SJCRH30 (cell line): Measurements from ENCODE around the gene EYA2. TPM values are rescaled to one million over a fixed set of nuclear protein-coding genes. Genes with fewer than 3 reads are reported as not detected.

Experiments used
- DNase-seq, 2 experiments: peaks; one replicate each; pipeline ENCODE4 v3.0.0-alpha.2; 2015 to 2020
- H3K27ac ChIP-seq: fragments of 250-450 bp; sonication (Bioruptor Pico); 2 replicates; pipeline ENCODE4 v1.5.1; 2020; ENCODE audit warnings: mild to moderate bottlenecking, moderate library complexity
- H3K27me3 ChIP-seq: fragments of 250-450 bp; sonication (Bioruptor Pico); 2 replicates; pipeline ENCODE4 v1.5.1; 2020; ENCODE audit warnings: mild to moderate bottlenecking, moderate library complexity
- H3K36me3 ChIP-seq: fragments of 250-450 bp; sonication (Bioruptor Pico); 2 replicates; pipeline ENCODE4 v1.5.1; 2020; ENCODE audit warnings: mild to moderate bottlenecking, moderate library complexity
- H3K4me1 ChIP-seq: fragments of 250-450 bp; sonication (Bioruptor Pico); 2 replicates; pipeline ENCODE4 v1.5.1; 2020; ENCODE audit warnings: mild to moderate bottlenecking, moderate library complexity
- H3K4me3 ChIP-seq: fragments of 250-450 bp; sonication (Bioruptor Pico); 2 replicates; pipeline ENCODE4 v1.5.1; 2020; ENCODE audit warnings: mild to moderate bottlenecking, moderate library complexity
- H3K9me3 ChIP-seq: fragments of 250-450 bp; sonication (Bioruptor Pico); replicated peaks from 2 replicates; pipeline ENCODE4 v1.5.1; 2020; ENCODE audit warnings: mild to moderate bottlenecking, moderate library complexity
- total RNA-seq: library from RNA; depleted of rRNA; stranded (reverse); fragments of >200 nt; shearing (Covaris generic); gene quantifications from 2 replicates; pipeline ENCODE4 v1.2.3, GENCODE V29; 2014

EYA2 gene
- total RNA-seq, 1 experiment from 2014 or later = 63.2 TPM

DNA sequence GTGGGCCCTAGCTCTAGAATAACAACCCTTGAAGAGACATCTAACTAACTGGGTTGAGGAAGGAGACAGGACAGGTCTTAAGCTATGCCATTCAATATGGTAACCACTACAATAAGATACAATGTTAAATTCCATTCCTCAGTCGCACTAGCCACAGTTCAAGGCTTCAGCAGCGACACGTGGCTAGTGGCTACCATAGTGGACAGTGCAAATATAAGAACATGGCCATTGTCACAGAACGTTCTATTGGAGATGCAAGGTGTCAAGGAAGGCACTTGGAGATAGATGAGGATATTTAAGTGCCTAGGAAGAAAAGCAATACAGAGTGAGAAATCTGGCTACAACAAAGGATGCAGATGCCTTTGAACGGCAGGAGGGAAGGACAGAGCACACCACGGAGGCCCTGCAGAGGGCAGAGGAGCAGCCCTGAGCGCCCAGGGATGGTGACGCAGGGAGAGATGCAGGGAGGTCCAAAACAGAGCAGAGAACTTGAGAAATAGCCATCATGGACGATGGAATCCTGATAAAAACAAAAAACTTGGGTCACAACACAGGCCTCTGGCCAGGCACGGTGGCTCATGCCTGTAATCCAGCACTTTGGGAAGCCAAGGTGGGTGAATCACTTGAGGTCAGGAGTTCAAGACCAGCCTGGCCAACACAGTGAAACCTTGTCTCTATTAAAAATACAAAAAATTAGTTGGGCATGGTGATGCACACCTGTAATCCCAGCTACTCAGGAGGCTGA, 321.2 kb downstream of the EYA2 start:
- no peaks in the 10 kb centered on the region for H3K9me3 ChIP-seq
- H3K27ac ChIP-seq = no peak overlapping the region
- DNase-seq = no peak
- no peaks in the 10 kb centered on the region for H3K27me3 ChIP-seq
- no peak overlapping the region for H3K4me3 ChIP-seq
- peaks cover 85% of the 10 kb centered on the region for H3K36me3 ChIP-seq
- H3K4me1 ChIP-seq = no peaks in the 10 kb centered on the region

DNA sequence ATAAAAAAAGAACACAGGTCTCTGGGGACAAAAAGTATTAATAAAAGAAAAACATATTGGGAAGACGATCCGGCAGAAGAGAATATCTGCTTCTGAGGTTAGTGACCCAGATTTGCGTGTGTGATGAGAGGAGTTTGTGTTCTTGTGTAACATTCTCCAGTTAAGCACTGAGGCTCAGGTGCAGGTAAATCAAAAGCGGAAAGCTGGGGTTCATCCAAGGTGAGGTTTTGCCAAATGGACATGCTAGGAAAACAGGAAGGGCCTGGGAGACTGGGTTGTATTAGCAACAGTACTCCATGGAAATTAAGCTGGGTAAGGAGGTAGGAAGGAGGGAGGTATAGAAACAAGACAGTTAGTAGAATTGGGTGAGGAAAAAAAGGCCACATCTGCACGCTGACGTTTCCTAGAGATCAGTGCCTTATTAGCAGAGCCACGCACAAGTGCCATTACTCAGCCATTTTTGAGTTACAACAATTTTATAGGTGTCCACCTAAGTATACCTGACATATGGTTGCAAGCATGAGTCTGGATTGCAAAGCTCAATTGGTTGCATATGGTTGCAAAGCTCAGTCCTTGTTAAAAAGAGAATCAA, 322.3 kb downstream of the EYA2 start:
- no peaks in the 10 kb centered on the region for H3K27me3 ChIP-seq
- H3K36me3 ChIP-seq = peaks cover 85% of the 10 kb centered on the region
- H3K4me3 ChIP-seq = no peak overlapping the region
- H3K27ac ChIP-seq = no peak overlapping the region
- no peaks in the 10 kb centered on the region for H3K4me1 ChIP-seq
- no peaks in the 10 kb centered on the region for H3K9me3 ChIP-seq
- DNase-seq = no peak

DNA sequence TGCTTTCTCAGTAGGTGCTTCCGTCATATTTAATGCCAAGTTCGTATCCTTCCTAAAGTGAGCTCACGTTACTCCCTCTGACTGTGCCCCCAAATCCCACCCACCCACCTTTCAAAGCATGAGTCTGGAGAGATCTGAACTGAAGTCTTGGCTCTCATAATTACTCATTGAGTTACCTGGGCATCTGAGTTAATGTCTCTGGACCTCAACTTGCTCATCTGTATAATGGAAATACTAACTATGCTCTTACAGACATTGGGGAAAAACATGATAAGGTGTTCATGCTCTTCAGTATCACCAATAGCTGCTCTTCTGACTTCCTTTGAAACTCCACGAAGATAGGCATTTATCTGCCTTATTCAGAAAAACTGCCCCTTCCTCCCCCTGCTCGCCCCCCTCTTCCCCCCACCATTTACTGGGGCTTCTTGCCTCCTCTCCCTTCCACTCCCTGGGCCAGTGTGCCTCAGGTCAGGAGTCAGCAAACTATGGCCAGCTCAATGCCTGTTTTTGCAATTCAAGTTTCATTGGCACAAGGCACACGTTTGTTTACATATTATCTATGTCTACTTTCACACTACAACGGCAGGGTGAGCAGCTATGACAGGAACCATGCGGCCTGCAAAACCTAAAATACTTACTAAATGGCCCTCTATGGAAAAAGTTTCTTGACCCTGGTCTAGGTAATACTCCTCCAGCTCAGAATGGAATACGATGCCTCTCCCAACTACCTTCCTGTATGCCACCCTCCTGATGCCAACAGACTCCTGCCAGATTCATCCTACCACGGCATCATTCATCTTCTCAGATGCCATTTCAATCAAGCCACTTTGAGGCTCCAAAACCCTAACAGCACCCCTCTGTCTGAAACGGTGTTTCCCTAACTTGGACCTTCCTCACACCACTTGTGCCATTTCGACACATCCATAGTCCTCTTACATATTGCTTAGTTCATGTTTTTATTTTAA, 323.1 kb downstream of the EYA2 start:
- peaks cover 81% of the 10 kb centered on the region for H3K36me3 ChIP-seq
- DNase-seq = no peak

DNA sequence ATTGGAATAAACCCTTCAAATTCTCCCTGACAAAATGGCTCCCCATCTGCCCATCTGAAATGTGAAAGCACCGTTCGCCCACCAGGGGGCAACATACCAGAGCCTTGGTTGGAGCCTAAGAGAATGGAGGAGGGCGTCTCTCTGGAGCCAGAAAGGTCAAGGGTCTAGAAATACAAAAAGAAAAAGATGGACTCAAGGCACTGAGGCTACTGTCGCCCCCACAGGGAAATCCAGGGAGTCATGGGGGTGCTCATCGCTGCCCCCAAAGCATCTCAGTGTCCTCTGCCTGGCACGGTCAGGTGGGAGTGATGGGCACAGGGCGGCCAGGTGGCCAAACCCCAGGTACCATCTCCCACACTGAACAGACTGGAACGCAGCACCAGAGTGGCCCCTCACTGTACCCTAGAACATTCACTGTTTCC, 325.5 kb downstream of the EYA2 start:
- DNase-seq = peak; percentile 57 to 78
- peaks cover 78% of the 10 kb centered on the region for H3K36me3 ChIP-seq

More for the DNA sequence above, 323.1 kb downstream of the EYA2 start:
- Histone ChIP-seq H3K4me3 (no peak overlapping the region), H3K27me3 (no peaks in the 10 kb centered on the region), H3K9me3 (no peaks in the 10 kb centered on the region), H3K4me1 (no peaks in the 10 kb centered on the region), H3K27ac (no peak overlapping the region)

DNA sequence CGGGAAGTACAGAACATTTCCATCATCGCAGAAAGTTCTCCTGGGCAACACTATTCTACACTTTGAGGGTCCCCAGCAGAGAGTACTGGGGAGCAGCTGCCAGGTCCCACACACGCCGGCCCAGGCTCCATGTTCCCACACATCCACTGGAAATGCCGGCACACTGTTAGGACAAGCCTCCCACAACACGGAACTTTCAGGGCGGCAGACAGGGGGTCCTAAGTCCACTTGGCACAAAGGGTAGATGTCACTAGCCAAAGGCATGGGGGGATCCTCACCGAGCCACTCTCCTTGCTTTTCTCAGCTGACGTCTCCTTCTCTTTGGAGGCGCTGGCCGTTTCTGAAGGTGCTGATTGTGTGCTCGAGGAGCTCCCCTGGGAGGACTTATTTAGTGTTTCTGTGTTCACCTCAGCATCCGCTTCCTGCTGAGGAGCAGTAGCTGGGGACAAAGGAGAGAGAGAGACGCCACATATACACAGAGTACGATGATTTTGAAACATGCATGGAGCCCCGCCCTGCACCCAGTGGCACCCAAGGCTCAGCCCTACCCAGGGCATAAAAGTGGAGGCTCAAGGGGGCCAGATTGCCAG, 326.5 kb downstream of the EYA2 start:
- DNase-seq = no peak
- no peak overlapping the region for H3K4me3 ChIP-seq
- H3K4me1 ChIP-seq = no peaks in the 10 kb centered on the region
- no peaks in the 10 kb centered on the region for H3K27me3 ChIP-seq
- H3K36me3 ChIP-seq = peaks cover 74% of the 10 kb centered on the region
- H3K27ac ChIP-seq = no peak overlapping the region
- no peaks in the 10 kb centered on the region for H3K9me3 ChIP-seq

More for the DNA sequence above, 325.5 kb downstream of the EYA2 start:
- H3K9me3 ChIP-seq = no peaks in the 10 kb centered on the region
- H3K27ac ChIP-seq = no peak overlapping the region
- H3K4me1 ChIP-seq = no peaks in the 10 kb centered on the region
- no peaks in the 10 kb centered on the region for H3K27me3 ChIP-seq
- H3K4me3 ChIP-seq = no peak overlapping the region

DNA sequence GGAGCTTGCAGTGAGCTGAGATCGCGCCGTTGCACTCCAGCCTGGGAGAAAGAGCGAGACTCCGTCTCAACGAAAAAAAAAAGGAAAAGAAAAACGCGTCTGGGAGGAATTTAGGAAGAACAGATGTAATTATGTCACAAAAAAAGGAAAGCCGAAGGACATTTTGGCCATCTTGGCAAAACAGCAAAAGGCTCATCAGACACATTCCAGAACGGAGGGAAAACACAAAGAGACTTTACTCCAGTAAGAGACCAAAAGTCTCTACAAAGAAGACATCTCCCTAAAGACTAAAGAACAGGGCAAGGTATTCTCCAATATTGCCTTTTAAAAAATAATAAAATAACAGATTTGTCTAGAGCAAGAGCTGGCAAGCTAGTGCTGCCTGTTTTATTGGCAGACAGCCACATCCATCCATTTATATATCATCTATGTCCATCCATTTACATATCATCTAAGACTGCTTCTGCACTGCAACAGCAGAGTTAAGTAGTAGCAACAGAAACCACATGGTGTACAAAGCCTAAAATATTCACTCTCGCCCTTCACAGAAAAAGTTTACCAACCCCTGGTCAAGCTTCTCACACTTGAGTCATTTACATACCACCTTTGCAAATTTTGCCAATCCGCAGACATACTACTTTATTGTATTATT, 328.0 kb downstream of the EYA2 start:
- H3K27ac ChIP-seq = no peak overlapping the region
- peaks cover 82% of the 10 kb centered on the region for H3K36me3 ChIP-seq
- H3K9me3 ChIP-seq = no peaks in the 10 kb centered on the region
- H3K4me3 ChIP-seq = no peak overlapping the region
- H3K27me3 ChIP-seq = no peaks in the 10 kb centered on the region
- H3K4me1 ChIP-seq = no peaks in the 10 kb centered on the region
- no peak for DNase-seq

DNA sequence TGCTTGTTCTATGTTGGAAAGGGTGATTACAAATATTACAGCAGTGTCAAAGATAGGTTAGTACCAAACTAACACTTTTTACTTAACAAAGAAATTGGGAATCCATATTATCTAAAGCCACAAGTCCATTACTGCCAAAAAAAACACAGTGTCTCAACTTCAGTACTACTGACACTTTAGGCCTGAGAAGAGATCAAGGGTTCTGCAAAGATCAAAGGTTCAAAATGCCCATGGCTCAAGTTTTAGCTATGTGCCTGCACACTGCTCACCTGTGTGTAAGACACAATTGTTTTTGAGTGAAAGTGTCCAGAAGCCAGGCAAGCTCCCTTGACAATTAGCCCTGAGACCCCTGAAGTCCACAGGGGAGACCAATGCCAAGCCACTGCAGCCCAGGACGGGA, 329.3 kb downstream of the EYA2 start:
- Histone ChIP-seq H3K9me3 (no peaks in the 10 kb centered on the region), H3K27me3 (no peaks in the 10 kb centered on the region), H3K36me3 (peaks cover 84% of the 10 kb centered on the region), H3K4me3 (no peak overlapping the region), H3K4me1 (no peaks in the 10 kb centered on the region), H3K27ac (no peak overlapping the region)
- no peak for DNase-seq

DNA sequence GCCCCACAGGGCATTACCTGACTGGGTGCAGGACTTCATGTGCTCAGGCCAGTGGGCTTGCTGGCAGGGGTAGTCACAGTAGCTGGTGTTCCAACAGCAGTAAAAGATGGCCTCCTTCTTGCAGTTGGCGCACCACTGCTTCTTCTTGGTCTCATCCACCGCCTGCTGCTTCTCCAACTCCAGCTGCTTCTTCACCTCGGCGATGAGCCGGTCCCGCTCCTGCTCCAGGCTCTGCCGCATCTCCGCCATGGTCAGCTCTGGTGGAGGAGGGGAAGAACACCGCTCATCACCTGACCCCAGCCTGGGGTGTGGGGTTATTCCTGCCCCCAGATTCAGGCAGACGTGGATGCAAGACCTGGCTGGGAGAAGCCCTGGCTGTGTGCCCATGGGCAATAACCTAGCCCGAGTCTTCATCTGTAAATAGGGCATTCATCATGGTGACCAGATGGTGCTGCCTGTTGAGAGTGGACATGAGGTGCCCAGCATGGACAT, 329.7 kb downstream of the EYA2 start:
- Histone ChIP-seq H3K4me3 (no peak overlapping the region), H3K9me3 (no peaks in the 10 kb centered on the region), H3K27me3 (no peaks in the 10 kb centered on the region), H3K27ac (no peak overlapping the region), H3K36me3 (peaks cover 87% of the 10 kb centered on the region), H3K4me1 (no peaks in the 10 kb centered on the region)
- DNase-seq = no peak

DNA sequence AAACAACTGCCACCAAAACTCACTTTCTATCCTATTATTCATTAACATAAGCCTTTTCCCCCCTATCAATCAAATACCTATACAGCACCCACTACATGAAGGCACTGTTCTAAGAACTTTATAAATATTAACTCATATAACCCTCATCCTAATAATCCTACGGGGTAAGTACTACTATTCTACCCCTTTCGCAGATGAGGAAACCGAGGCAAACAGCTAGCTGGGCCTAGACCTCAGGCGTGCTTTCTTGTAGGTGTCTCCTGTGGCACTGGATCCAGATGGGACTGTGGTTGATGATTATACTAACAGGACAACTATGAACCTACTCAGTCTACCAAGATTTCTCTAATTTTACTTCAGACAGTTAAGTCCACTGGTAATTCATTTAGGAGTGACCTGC, 330.2 kb downstream of the EYA2 start:
- no peaks in the 10 kb centered on the region for H3K27me3 ChIP-seq
- no peak overlapping the region for H3K4me3 ChIP-seq
- no peak overlapping the region for H3K27ac ChIP-seq
- H3K9me3 ChIP-seq = no peaks in the 10 kb centered on the region
- H3K4me1 ChIP-seq = no peaks in the 10 kb centered on the region
- no peak for DNase-seq
- H3K36me3 ChIP-seq = peaks cover 88% of the 10 kb centered on the region

DNA sequence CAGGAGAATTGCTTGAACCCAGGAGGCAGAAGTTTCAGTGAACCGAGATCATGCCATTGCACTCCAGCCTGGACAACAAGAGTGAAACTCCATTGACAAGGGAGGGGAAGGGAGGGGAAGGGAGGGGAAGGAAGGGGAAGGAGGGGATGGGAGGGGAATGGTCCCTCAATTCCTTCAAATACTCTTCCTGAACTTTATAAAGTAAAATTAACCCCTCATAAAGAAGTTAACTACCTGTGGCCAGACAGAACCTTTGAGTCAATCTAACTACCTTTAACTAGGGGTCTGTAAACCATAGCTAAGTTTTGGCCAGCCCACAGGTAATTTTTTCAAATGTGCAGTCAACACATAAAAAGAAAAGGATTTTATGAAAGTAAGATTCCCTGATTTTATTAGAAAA, 330.8 kb downstream of the EYA2 start:
- Histone ChIP-seq H3K4me3 (no peak overlapping the region), H3K27me3 (no peaks in the 10 kb centered on the region), H3K9me3 (no peaks in the 10 kb centered on the region), H3K4me1 (no peaks in the 10 kb centered on the region), H3K36me3 (peaks cover 84% of the 10 kb centered on the region), H3K27ac (no peak overlapping the region)
- no peak for DNase-seq

DNA sequence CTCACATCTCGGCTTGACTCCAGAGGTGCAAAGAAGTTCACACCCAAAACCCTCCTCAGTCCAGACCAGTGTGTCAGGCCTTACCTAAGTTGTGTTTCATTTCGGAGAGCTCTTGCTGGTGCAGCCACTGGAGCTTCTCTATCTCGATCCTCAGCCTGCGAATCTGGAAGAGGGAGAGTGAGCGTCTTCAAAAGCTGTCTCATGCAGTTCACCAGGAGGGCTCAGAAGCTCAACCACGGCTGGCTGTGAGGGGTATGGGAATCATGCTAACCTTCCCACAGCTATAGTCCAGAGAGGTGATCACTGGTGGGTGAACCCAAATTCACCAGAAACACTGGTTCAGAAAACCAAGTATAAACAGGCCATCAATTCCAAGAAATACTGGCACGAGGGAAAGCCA, 332.5 kb downstream of the EYA2 start:
- no peak for DNase-seq
- Histone ChIP-seq H3K27me3 (no peaks in the 10 kb centered on the region), H3K9me3 (no peaks in the 10 kb centered on the region), H3K4me3 (no peak overlapping the region), H3K4me1 (no peaks in the 10 kb centered on the region; the same call in 1 of the 2 replicates), H3K36me3 (peaks cover 74% of the 10 kb centered on the region), H3K27ac (no peak overlapping the region)

DNA sequence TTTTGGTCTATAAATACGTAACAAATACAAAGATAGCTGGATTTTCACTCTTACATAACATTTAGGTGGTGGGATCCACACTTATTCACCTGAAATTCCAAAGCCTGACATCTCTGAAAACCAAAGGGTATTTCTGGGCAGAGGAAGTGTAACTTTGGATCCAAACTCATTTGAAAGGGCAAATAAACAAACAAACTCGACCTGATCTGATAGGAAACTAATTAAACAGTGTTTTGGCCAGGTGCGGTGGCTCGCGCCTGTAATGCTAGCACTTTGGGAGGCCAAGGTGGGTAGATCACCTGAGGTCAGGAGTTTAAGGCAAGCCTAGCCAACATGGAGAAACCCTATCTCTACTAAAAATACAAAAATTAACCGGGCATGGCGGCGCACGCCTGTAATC, 332.9 kb downstream of the EYA2 start:
- no peaks in the 10 kb centered on the region for H3K9me3 ChIP-seq
- peaks cover 4% of the 10 kb centered on the region; the same call in 1 of the 2 replicates for H3K4me1 ChIP-seq
- DNase-seq = no peak
- H3K36me3 ChIP-seq = peaks cover 75% of the 10 kb centered on the region
- no peaks in the 10 kb centered on the region for H3K27me3 ChIP-seq
- no peak overlapping the region for H3K27ac ChIP-seq
- no peak overlapping the region for H3K4me3 ChIP-seq

DNA sequence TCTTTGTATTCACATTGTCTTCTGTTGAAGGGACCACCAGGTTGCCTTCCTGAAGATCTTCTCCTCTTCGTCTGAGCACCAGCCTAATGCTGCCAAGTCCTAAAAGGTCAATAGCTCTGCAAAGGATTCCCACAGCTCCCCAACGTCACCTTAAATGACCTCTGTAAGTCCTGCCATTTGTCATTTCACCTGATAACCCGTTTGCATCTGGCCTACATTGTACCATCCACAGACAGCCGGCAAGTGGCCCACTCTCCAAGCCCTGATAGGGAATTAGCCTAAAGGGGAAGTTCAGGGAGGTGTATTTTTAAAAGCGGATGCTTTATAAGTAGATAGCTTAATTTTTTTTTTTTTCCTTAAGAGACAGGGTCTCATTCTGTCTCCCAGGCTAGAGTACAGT, 334.0 kb downstream of the EYA2 start:
- Histone ChIP-seq H3K4me1 (peaks cover 4% of the 10 kb centered on the region; the same call in 1 of the 2 replicates), H3K27me3 (no peaks in the 10 kb centered on the region), H3K27ac (no peak overlapping the region), H3K36me3 (peaks cover 71% of the 10 kb centered on the region), H3K4me3 (no peak overlapping the region), H3K9me3 (no peaks in the 10 kb centered on the region)
- no peak for DNase-seq

DNA sequence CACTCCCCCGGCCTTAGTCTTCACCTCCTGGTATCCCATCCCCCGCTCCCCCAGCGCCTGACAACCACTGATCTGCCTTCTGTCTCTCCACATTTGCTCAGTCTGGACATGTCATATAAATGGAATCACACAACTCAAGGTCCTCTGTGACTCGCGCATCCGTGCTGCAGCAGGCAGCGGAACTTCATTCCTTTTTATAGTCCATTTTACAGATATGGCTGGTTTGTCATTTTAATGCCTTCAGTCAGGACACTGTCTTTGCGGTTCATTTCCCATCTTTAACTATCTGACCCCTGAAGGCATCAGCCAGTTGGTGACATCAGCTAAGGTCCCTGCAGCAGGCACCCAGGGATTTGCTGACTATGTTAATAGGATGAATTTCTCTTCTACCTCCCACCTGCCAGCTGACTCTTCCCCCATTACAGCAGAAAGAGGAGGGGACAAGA, 336.2 kb downstream of the EYA2 start:
- Histone ChIP-seq H3K36me3 (peaks cover 71% of the 10 kb centered on the region), H3K4me3 (no peak overlapping the region), H3K27ac (no peak overlapping the region), H3K27me3 (no peaks in the 10 kb centered on the region), H3K9me3 (no peaks in the 10 kb centered on the region), H3K4me1 (peaks cover 4% of the 10 kb centered on the region; the same call in 1 of the 2 replicates)
- no peak for DNase-seq
